Measurements from ENCODE around the gene PARP16.
"Not testable (repeated sequence)": the region's sequence is repeated elsewhere in the genome, so short reads cannot be mapped to it uniquely, and the experiment has no call there.

Gene PARP16

GRCh38 chr15:65246026-65246714 lies 40.5 kb downstream of the PARP16 start:
- no peaks in the 10 kb centered on the region for H3K27me3 ChIP-seq (ENCODE audit: low read depth, low read length)
- H3K4me1 ChIP-seq (ENCODE audit: low read length), result peaks cover 13% of the 10 kb centered on the region
- no peak overlapping the region for H3K9ac ChIP-seq (ENCODE audit: low read length)
- H3K4me2 ChIP-seq (ENCODE audit: low read length), result no peak overlapping the region
- no peaks in the 10 kb centered on the region for H3K9me3 ChIP-seq (ENCODE audit: insufficient read depth, low read length)
- H3K27ac ChIP-seq (ENCODE audit: low read length), result no peak overlapping the region
- TF ChIP-seq, protein P1, sequence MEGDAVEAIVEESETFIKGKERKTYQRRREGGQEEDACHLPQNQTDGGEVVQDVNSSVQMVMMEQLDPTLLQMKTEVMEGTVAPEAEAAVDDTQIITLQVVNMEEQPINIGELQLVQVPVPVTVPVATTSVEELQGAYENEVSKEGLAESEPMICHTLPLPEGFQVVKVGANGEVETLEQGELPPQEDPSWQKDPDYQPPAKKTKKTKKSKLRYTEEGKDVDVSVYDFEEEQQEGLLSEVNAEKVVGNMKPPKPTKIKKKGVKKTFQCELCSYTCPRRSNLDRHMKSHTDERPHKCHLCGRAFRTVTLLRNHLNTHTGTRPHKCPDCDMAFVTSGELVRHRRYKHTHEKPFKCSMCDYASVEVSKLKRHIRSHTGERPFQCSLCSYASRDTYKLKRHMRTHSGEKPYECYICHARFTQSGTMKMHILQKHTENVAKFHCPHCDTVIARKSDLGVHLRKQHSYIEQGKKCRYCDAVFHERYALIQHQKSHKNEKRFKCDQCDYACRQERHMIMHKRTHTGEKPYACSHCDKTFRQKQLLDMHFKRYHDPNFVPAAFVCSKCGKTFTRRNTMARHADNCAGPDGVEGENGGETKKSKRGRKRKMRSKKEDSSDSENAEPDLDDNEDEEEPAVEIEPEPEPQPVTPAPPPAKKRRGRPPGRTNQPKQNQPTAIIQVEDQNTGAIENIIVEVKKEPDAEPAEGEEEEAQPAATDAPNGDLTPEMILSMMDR (IDR thresholded peaks at IDR 0.05; ENCODE audit: low read depth, low read length), result no peak
- no peak for TF ChIP-seq EZH2phosphoT487 (IDR thresholded peaks at IDR 0.05; ENCODE audit: low read depth)
- H4K20me1 ChIP-seq (ENCODE audit: insufficient read depth, low read length), result no peaks in the 10 kb centered on the region
- H3K36me3 ChIP-seq (replicated peaks; ENCODE audit: low read depth, low read length), result no peaks in the 10 kb centered on the region
- no peaks in the 10 kb centered on the region for H3K79me2 ChIP-seq (ENCODE audit: low read length)
- H3K4me3 ChIP-seq (ENCODE audit: low read length), result no peak overlapping the region
- H2AFZ ChIP-seq (ENCODE audit: low read depth, low read length), result no peak overlapping the region

- Histone ChIP-seq H3K9me3 (ENCODE audit: insufficient read depth, low read length) (no peaks in the 10 kb centered on the region), H3K27me3 (ENCODE audit: low read depth, low read length) (no peaks in the 10 kb centered on the region), H3K4me2 (ENCODE audit: low read length) (no peak overlapping the region), H3K27ac (ENCODE audit: low read length) (no peak overlapping the region), H3K36me3 (replicated peaks; ENCODE audit: low read depth, low read length) (no peaks in the 10 kb centered on the region), H3K4me3 (ENCODE audit: low read length) (no peak overlapping the region), H4K20me1 (ENCODE audit: insufficient read depth, low read length) (no peaks in the 10 kb centered on the region), H3K4me1 (ENCODE audit: low read length) (peaks cover 13% of the 10 kb centered on the region), H3K9ac (ENCODE audit: low read length) (no peak overlapping the region), H3K79me2 (ENCODE audit: low read length) (no peaks in the 10 kb centered on the region), H2AFZ (ENCODE audit: low read depth, low read length) (no peak overlapping the region)
- TF ChIP-seq, protein P1 (IDR thresholded peaks at IDR 0.05; ENCODE audit: low read depth, low read length), result no peak
- no peak for TF ChIP-seq EZH2phosphoT487 (IDR thresholded peaks at IDR 0.05; ENCODE audit: low read depth)
Measured at GRCh38 chr15:65245096-65245856, 41.4 kb downstream of the PARP16 start.

DNA sequence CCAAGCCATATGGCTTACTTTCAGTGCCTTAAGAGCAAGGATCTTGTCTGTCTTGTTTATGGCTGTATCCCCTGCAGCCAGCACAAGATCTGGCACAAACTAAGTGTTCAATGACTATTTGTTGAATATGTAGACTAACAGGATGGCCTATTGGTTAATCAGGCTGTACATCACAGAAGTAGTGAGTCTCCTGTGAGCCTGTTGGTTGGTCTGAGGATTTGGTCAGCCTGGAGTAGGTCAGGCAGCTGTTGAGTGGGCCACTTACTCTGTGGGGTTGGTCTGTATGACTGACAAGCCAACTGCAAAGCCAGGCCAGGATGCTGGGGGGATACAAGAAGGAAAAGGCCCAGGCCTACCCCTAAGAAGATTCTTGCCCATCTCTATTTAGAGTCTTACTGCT lies 42.0 kb downstream of the PARP16 start:
- H3K79me2 ChIP-seq (ENCODE audit: low read length), result no peaks in the 10 kb centered on the region
- no peaks in the 10 kb centered on the region for H3K9me3 ChIP-seq (ENCODE audit: insufficient read depth, low read length)
- no peaks in the 10 kb centered on the region for H4K20me1 ChIP-seq (ENCODE audit: insufficient read depth, low read length)
- H3K4me1 ChIP-seq (ENCODE audit: low read length), result peaks cover 6% of the 10 kb centered on the region
- TF ChIP-seq, protein P1 (IDR thresholded peaks at IDR 0.05; ENCODE audit: low read depth, low read length), result no peak
- no peak for TF ChIP-seq EZH2phosphoT487 (IDR thresholded peaks at IDR 0.05; ENCODE audit: low read depth)
- H3K27ac ChIP-seq (ENCODE audit: low read length), result no peak overlapping the region
- H3K4me3 ChIP-seq (ENCODE audit: low read length), result no peak overlapping the region
- no peaks in the 10 kb centered on the region for H3K27me3 ChIP-seq (ENCODE audit: low read depth, low read length)
- no peak overlapping the region for H3K9ac ChIP-seq (ENCODE audit: low read length)
- H3K4me2 ChIP-seq (ENCODE audit: low read length), result no peak overlapping the region
- H2AFZ ChIP-seq (ENCODE audit: low read depth, low read length), result no peak overlapping the region
- H3K36me3 ChIP-seq (replicated peaks; ENCODE audit: low read depth, low read length), result no peaks in the 10 kb centered on the region

- not testable (repeated sequence) for H4K20me1 ChIP-seq (ENCODE audit: insufficient read depth, low read length); H3K9ac ChIP-seq (ENCODE audit: low read length); H3K79me2 ChIP-seq (ENCODE audit: low read length); H3K9me3 ChIP-seq (ENCODE audit: insufficient read depth, low read length); H3K27me3 ChIP-seq (ENCODE audit: low read depth, low read length); H3K36me3 ChIP-seq (replicated peaks; ENCODE audit: low read depth, low read length); H3K4me2 ChIP-seq (ENCODE audit: low read length); H3K4me3 ChIP-seq (ENCODE audit: low read length); H2AFZ ChIP-seq (ENCODE audit: low read depth, low read length); H3K27ac ChIP-seq (ENCODE audit: low read length); H3K4me1 ChIP-seq (ENCODE audit: low read length)
Measured at GRCh38 chr15:65236443-65236842, 50.2 kb downstream of the PARP16 start.
